Right atrium auricular region (tissue), 2 donors: Measurements from ENCODE around the gene NPAS3. TPM values are rescaled to one million over a fixed set of nuclear protein-coding genes. Genes with fewer than 3 reads are reported as not detected.

Source experiments
- DNase-seq: peaks from one replicate; pipeline ENCODE4 v3.0.0-alpha.2; 2019; ENCODE audit warnings: low spot score
- H3K27ac ChIP-seq, 2 donors: fragments of 200-600 bp; sonication (generic); 1 replicate in 1 of 2; 2 replicates in 1 of 2; pipeline ENCODE4 v1.5.1; 2016 to 2019
- H3K27me3 ChIP-seq, 2 donors: fragments of 200-600 bp; sonication (generic); one replicate each; pipeline versions ENCODE4 v1.5.1 to v1.6.0; 2017 to 2019
- H3K36me3 ChIP-seq: fragments of 200-600 bp; sonication (generic); one replicate; pipeline ENCODE4 v1.5.1; 2016
- H3K4me1 ChIP-seq, 2 donors: fragments of 200-600 bp; sonication (generic); one replicate each; pipeline versions ENCODE4 v1.5.1 to v1.6.0; 2017 to 2019
- H3K4me3 ChIP-seq, 2 donors: fragments of 200-600 bp; sonication (generic); 1 replicate in 1 of 2; 2 replicates in 1 of 2; pipeline ENCODE4 v1.5.1; 2017 to 2019; ENCODE audit warnings: mild to moderate bottlenecking in 1 of 2, moderate library complexity in 1 of 2
- H3K9me3 ChIP-seq, 2 donors: fragments of 200-600 bp; sonication (generic); one replicate each; pipeline ENCODE4 v1.5.1; 2019
- CTCF ChIP-seq, 2 donors: fragments of 200-600 bp; sonication (generic); IDR thresholded peaks; one replicate each; pipeline ENCODE4 v1.5.1; 2019; ENCODE audit warnings: antibody characterized with exemption in 2 of 2
- total RNA-seq, 2 donors: library from RNA; depleted of rRNA; stranded (reverse); fragments of >200 nt; gene quantifications; one replicate each; pipeline ENCODE4 v1.1.0, GENCODE V29; 2016

NPAS3 gene
- total RNA-seq, 2 donors from 2014 or later, result 0.67 to 1.3 TPM

DNA sequence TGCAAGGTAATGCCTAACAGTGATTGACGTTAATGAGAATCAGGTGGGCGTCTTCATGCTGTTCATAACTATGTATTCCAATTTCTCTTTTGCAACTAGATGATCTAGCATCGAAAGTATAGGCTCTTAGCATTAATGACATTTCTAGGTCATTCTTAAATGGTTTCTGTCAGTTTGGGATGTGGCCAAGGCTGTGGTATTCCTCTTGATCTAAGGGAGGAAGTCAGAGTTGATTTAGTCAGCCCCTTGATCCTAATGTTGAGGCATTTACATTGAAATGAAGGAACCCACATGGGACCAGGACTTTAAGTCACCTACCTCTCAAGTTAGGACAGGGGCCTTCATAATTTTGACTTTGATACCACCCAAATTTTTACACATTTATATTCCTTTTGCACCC lies 448.1 kb downstream of the NPAS3 start:
- DNase-seq, result no peak
- Histone ChIP-seq H3K4me1 (no peaks in the 10 kb centered on the region), H3K27ac (no peak overlapping the region), H3K27me3 (no peaks in the 10 kb centered on the region), H3K4me3 (no peak overlapping the region), H3K36me3 (no peaks in the 10 kb centered on the region), H3K9me3 (no peaks in the 10 kb centered on the region)
- no peak for TF ChIP-seq CTCF (IDR thresholded peaks at IDR 0.05)

DNA sequence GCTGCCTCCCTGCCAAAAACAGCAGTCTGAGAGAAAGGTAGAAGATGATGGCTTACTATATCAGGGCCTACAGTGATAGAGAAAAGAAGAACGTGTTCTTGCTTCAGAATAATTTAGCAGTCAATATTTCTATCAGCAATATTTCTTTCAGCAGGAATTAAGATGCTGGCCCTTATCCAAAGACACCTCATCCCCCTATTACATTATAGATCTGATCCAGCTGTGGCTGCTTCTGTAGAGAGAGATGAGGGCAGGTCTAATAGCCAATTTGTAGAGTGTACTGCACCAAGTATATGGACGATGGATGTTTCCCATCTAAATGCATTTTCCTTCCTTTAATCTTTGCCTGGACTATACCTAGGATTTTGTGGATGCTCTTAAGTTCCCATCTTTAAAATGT lies 451.7 kb downstream of the NPAS3 start:
- H3K4me1 ChIP-seq, result no peaks in the 10 kb centered on the region
- no peaks in the 10 kb centered on the region for H3K36me3 ChIP-seq
- H3K9me3 ChIP-seq, result no peaks in the 10 kb centered on the region
- no peak for DNase-seq
- H3K4me3 ChIP-seq, result no peak overlapping the region
- H3K27me3 ChIP-seq, result no peaks in the 10 kb centered on the region
- H3K27ac ChIP-seq, result no peak overlapping the region
- no peak for TF ChIP-seq CTCF (IDR thresholded peaks at IDR 0.05)

GRCh38 chr14:33393231-33393894 lies 454.7 kb downstream of the NPAS3 start:
- H3K27me3 ChIP-seq, result no peaks in the 10 kb centered on the region
- H3K4me1 ChIP-seq, result no peaks in the 10 kb centered on the region
- DNase-seq, result no peak
- TF ChIP-seq CTCF (IDR thresholded peaks at IDR 0.05), result no peak
- H3K9me3 ChIP-seq, result no peaks in the 10 kb centered on the region
- no peaks in the 10 kb centered on the region for H3K36me3 ChIP-seq
- H3K4me3 ChIP-seq, result no peak overlapping the region
- H3K27ac ChIP-seq, result no peak overlapping the region

DNA sequence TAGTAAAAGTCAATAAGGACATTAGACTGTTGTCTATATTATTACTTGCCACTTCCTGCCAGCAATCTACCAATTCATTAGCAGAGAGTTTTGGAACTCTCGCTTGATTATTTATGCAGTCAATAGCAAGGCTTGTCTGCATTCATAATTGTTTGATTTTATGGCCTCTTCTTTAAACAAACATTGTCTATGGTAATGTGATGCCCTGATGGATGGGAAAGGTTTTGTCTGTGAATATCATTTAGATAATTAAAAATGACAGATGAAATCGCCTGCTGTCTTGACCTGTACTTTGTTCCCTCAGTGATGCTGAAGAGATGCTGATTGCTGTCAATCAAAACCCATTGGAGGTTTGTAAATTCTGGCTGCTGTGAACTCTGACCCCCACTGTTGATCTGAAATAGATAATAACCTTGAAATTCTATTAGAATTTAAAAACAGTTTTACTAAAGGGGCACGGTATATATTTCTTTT lies 455.3 kb downstream of the NPAS3 start:
- no peak for DNase-seq
- Histone ChIP-seq H3K4me1 (no peaks in the 10 kb centered on the region), H3K9me3 (no peaks in the 10 kb centered on the region), H3K36me3 (no peaks in the 10 kb centered on the region), H3K4me3 (no peak overlapping the region), H3K27ac (no peak overlapping the region), H3K27me3 (no peaks in the 10 kb centered on the region)
- TF ChIP-seq CTCF (IDR thresholded peaks at IDR 0.05), result no peak

GRCh38 chr14:33401311-33401710 lies 462.6 kb downstream of the NPAS3 start:
- Histone ChIP-seq H3K9me3 (peaks cover 0 to 21% of the 10 kb centered on the region in 2 donors), H3K4me1 (no peaks in the 10 kb centered on the region), H3K4me3 (no peak overlapping the region), H3K36me3 (no peaks in the 10 kb centered on the region), H3K27me3 (no peaks in the 10 kb centered on the region), H3K27ac (no peak overlapping the region)
- DNase-seq, result no peak
- no peak for TF ChIP-seq CTCF (IDR thresholded peaks at IDR 0.05)

GRCh38 chr14:33402604-33403003 lies 463.9 kb downstream of the NPAS3 start:
- Histone ChIP-seq H3K4me3 (no peak overlapping the region), H3K27ac (no peak overlapping the region), H3K27me3 (no peaks in the 10 kb centered on the region), H3K9me3 (peaks cover 0 to 21% of the 10 kb centered on the region in 2 donors), H3K36me3 (no peaks in the 10 kb centered on the region), H3K4me1 (no peaks in the 10 kb centered on the region)
- no peak for TF ChIP-seq CTCF (IDR thresholded peaks at IDR 0.05)
- no peak for DNase-seq
